Left ventricle myocardium inferior (tissue), 1 donor: ENCODE measurements around the gene ATP6V0A1. TPM values are rescaled to one million over a fixed set of nuclear protein-coding genes. Genes with fewer than 3 reads are reported as not detected.
"Not testable (repeated sequence)": the region's sequence is repeated elsewhere in the genome, so short reads cannot be mapped to it uniquely, and the experiment has no call there.

Experiments used
- DNase-seq: peaks from one replicate; pipeline ENCODE4 v3.0.0-alpha.2; 2020
- H3K27ac ChIP-seq: fragments of 200-600 bp; replicated peaks from 2 replicates; pipeline ENCODE4 v1.8.0; 2021
- H3K27me3 ChIP-seq: fragments of 200-600 bp; 2 replicates; pipeline ENCODE4 v1.8.0; 2021; ENCODE audit warnings: low read depth
- H3K36me3 ChIP-seq: fragments of 200-600 bp; 2 replicates; pipeline ENCODE4 v1.8.0; 2021
- H3K4me1 ChIP-seq: fragments of 200-600 bp; 2 replicates; pipeline ENCODE4 v1.8.0; 2021
- H3K4me3 ChIP-seq: fragments of 200-600 bp; 2 replicates; pipeline ENCODE4 v1.8.0; 2021; ENCODE audit warnings: mild to moderate bottlenecking, moderate library complexity
- H3K9me3 ChIP-seq: fragments of 200-600 bp; replicated peaks from 2 replicates; pipeline ENCODE4 v1.8.0; 2021
- CTCF ChIP-seq: fragments of 200-600 bp; IDR thresholded peaks from 2 replicates; pipeline ENCODE4 v1.8.0; 2021; ENCODE audit warnings: antibody characterized with exemption, mild to moderate bottlenecking, borderline replicate concordance
- intact Hi-C: fragments of 100-400 bp; cut with micrococcal nuclease; formaldehyde crosslinking; loops from one replicate; pipeline ENCODE4 v1.11.0; 2022
- total RNA-seq: library from RNA; stranded (reverse); fragmentation: NEBNext Ultra II Directional; extraction: Animal tissue kit (Norgen Biotek cat#: 25700); gene quantifications from one replicate; pipeline ENCODE4 v1.2.1, GENCODE V29; 2021
- donor health status: DM: no; HTN: yes; CAD: no; lungs with severe emphysema.

The ATP6V0A1 gene
- total RNA-seq, 1 donor from 2014 or later = 25.6 TPM

DNA sequence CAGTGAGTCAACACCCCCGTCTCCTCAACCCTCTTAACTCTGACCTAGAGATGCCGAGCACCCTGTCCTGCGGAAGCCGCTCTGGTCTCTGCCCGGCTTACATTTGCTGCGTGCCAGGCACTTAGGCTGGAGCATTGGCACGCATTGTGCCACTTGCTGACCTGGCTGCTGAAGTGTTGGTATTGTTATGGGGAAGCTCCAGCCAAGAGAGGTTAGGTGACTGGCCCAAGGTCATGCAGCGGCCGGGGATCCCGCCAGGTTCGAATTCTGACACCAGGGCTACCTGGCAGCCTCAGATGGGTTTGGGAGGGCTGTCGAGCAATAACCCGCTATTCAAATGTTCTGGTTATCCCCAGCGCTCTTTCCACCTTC, 89.0 kb downstream of the ATP6V0A1 start:
- Histone ChIP-seq H3K27me3 (no peaks in the 10 kb centered on the region), H3K4me1 (peaks cover 25% of the 10 kb centered on the region), H3K4me3 (peak overlapping the region; percentile 52), H3K27ac (peak overlapping the region; percentile 65), H3K36me3 (peaks cover 18% of the 10 kb centered on the region), H3K9me3 (no peaks in the 10 kb centered on the region)
- intact Hi-C loops = no loop called here
- peak; percentile 58 for DNase-seq
- no peak for TF ChIP-seq CTCF

GRCh38 chr17:42548070-42548837, 89.6 kb downstream of the ATP6V0A1 start:
- H3K4me3 ChIP-seq = peak overlapping the region; percentile 52
- H3K36me3 ChIP-seq = peaks cover 12% of the 10 kb centered on the region
- no peaks in the 10 kb centered on the region for H3K9me3 ChIP-seq
- H3K4me1 ChIP-seq = peaks cover 31% of the 10 kb centered on the region
- TF ChIP-seq CTCF = peak; percentile 42
- no peaks in the 10 kb centered on the region for H3K27me3 ChIP-seq
- H3K27ac ChIP-seq = peak overlapping the region; percentile 65
- intact Hi-C loops = no loop called here
- DNase-seq = peak; percentile 57

- H3K4me3 ChIP-seq = no peak overlapping the region
- TF ChIP-seq CTCF = no peak
- no peaks in the 10 kb centered on the region for H3K9me3 ChIP-seq
- H3K36me3 ChIP-seq = peaks cover 3% of the 10 kb centered on the region
- H3K27me3 ChIP-seq = no peaks in the 10 kb centered on the region
- peak overlapping the region; percentile 65 for H3K27ac ChIP-seq
- intact Hi-C loops = no loop called here
- H3K4me1 ChIP-seq = peaks cover 40% of the 10 kb centered on the region
- DNase-seq = no peak
These were observed 90.5 kb downstream of the ATP6V0A1 start for GRCh38 chr17:42548993-42549755.

GRCh38 chr17:42552736-42553135, 94.1 kb downstream of the ATP6V0A1 start, which contains the start of gene HSD17B1:
Gene HSD17B1 (plus strand): TSS chr17:42552923. CDS start chr17:42552934, 11 bp downstream.
- intact Hi-C loops, H3K9me3 ChIP-seq, H3K27me3 ChIP-seq, DNase-seq, H3K36me3 ChIP-seq: not testable (repeated sequence)
- peak within 1 kb of the TSS; percentile 97 for H3K27ac ChIP-seq
- H3K4me3 ChIP-seq = peak within 1 kb of the TSS; percentile 96
- peaks cover 49% of the 10 kb centered on the region for H3K4me1 ChIP-seq

- TF ChIP-seq CTCF = peak; percentile 11
- no peaks in the 10 kb centered on the region for H3K9me3 ChIP-seq
- H3K4me3 ChIP-seq = peak overlapping the region; percentile 96
- no peaks in the 10 kb centered on the region for H3K27me3 ChIP-seq
- no peaks in the 10 kb centered on the region for H3K36me3 ChIP-seq
- peaks cover 44% of the 10 kb centered on the region for H3K4me1 ChIP-seq
- H3K27ac ChIP-seq = peak overlapping the region; percentile 97
- no peak for DNase-seq
- intact Hi-C loops = no loop called here
These were observed 94.6 kb downstream of the ATP6V0A1 start for GRCh38 chr17:42553161-42553818.
